GM19043 (cell line): ENCODE results near the gene POLR3H.
"Not testable (repeated sequence)": the region's sequence is repeated elsewhere in the genome, so short reads cannot be mapped to it uniquely, and the experiment has no call there.

Experiments
- ATAC-seq: cut with Tn5 transposase; IDR thresholded peaks from one replicate; pipeline ENCODE4 v1.9.1; 2021; ENCODE audit warnings: low read depth; ENCODE audit not compliant: unreplicated experiment

POLR3H gene, protein sequence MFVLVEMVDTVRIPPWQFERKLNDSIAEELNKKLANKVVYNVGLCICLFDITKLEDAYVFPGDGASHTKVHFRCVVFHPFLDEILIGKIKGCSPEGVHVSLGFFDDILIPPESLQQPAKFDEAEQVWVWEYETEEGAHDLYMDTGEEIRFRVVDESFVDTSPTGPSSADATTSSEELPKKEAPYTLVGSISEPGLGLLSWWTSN

DNA sequence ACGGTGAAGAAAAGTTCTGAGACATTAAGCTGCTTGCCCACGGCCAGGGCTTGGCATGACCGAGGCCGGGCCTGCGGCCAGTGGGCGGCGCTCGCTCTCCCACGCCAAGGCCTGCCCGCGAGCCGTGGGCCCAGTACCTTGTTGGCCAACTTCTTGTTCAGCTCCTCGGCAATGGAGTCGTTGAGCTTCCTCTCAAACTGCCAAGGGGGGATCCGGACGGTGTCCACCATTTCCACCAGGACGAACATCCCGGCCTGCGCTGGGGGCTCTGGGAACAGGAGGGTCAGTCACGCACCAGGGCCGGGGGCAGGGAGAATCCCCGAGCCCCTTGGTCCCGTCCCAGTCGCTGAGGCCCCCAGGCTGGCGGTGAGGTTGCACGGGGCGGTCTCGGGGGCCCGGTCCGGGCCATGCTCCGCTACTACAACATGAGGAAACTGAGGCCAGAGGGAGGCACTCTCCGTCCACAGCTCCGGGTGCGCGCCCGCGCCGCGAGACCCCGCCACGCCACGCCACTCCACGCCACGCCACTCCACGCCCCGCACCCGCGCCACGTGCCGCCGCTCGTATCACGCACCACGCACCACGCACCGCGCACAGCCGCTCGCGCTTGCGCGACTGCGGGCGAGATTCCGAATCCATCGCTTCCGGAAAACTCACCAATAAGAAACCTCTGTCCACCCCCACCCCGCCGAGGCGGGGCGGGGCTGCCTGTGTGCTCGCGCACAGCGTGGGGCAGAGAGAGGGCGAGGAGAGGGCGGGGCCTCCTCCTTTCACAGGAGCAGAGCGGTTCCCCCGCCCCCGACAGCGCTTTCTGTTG lies at the start of gene POLR3H:
Gene POLR3H (minus strand): TSS at position 617 of the 817 bp plus-strand sequence. CDS start 369 bp downstream, at position 248.
- ATAC-seq, result peak; percentile 91

DNA sequence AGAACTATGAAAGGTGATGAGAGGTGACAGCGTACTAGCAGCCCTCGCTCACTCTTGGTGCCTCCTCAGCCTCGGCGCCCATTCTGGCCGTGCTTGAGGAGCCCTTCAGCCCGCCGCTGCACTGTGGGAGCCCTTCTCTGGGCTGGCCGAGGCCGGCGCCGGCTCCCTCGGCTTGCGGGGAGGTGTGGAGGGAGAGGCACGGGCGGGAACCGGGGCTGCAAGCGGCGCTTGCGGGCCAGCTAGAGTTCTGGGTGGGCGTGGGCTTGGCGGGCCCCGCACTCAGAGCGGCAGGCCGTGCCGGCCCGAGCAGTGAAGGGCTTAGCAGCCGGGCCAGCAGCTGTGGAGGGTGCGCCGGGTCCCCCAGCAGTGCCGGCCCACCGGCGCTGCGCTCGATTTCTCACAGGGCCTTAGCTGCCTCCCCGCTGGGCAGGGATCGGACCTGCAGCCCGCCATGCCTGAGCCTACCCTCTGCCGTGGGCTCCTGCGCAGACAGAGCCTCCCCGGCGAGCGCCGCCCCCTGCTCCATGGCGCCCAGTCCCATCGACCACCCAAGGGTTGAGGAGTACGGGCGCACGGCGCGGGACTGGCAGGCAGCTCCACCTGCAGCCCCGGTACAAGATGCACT lies 49.2 kb upstream of the POLR3H start:
- ATAC-seq, result not testable (repeated sequence)

DNA sequence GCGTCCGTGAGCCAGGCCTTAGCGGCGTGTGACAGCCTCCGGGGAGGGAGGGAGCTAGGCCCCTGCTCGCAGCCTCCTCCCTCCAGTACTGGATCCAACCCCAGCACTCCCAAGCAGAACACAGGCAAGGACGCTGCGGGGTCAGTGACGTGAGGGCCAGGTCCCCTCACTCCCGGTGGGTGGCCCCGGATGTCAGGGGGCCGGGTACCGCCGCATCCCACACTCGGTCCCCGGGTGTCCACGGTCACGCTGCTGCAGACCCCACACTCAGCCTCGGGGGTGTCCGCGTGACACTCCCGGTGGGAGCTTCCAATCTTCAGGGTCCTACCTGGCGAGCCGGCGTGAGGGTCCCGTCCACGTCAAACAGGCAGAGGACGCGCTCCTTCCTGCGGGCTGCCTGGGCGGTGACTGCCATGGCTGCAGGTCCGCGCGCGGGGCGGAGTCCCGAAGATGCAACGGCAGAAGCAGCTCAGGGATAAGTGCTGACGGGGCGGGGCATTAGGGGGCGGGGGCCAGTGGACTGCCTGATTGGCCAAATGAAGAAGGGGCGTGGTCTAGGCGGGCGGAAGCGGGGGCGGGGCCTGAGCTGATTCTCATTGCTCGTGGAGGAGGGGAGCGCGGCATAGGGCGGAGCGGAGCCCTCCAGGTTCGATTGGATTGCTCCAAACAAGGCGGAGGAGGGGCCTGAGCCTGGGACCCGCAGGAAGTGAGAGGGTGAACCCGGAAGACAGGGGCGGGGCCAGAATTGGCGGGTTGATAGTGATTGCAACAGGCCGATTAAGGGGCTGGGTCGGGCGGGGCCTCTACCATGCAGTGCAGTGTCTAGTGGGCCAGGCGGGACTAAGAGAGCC lies 45.3 kb upstream of the POLR3H start, which contains the start of gene PMM1:
Gene PMM1 (minus strand): TSS at position 450 of the 851 bp plus-strand sequence. CDS start 35 bp downstream, at position 415.
- ATAC-seq, result peak; percentile 93

- ATAC-seq, result no peak
Measured at GRCh38 chr22:41587347-41587723, 43.1 kb upstream of the POLR3H start.

DNA sequence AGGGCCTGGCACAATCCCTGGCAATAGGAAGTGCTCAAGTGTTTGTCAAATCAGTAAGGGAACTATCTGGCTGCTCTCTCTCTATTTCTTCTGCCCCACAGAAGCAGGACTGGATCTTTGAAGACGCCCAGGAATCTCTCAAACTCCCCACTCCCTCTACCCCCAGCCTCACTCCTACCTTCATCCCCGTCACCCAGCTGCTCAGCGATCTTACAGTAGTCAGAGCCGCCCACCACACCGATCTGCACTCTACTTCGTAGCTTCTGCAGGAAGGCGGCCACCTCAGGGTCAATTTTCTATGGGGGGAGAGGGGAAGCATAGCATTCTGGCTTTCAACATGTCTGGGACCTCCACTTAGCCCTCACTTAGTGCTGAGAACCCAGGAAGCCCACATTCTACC lies 41.6 kb upstream of the POLR3H start:
- no peak for ATAC-seq

GRCh38 chr22:41584881-41585280 lies 40.6 kb upstream of the POLR3H start:
- ATAC-seq, result no peak

DNA sequence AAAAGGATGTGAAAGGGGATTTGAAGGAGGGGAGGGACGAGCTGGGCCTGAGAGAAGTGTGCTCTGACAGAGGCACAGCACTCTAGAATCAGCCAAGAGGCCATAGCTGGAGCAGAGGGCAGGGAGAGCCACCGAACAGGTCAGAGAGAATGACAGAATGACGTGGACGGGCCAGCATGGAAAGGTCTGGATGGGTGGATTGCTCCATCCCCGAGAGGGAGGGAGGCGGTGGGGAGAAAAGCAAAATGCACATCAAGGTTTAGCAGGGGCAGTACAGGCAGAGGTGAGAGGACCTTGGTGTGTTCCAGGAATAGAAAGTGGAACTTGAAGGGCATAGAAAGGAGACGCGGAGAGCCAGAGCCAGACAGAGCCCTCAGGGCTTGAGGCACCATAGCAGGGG lies 38.4 kb upstream of the POLR3H start:
- no peak for ATAC-seq

DNA sequence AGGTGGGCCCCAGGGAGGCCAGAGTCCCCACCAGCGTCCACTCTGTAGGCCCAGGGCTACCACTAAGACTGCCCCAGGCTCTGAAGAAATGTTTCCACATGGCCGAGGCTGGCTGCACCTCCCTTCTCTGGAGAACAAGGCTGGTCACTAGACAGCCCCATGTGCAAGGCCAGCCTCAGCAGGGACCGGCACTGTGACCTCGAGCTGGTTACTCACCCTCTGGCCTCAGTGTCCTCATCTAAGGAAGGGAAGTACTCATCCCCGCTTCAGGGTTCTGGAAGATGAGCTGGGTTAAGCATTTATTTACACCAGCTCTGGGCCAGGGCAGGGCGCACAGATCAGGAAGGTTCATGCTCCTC lies 35.7 kb upstream of the POLR3H start:
- no peak for ATAC-seq

DNA sequence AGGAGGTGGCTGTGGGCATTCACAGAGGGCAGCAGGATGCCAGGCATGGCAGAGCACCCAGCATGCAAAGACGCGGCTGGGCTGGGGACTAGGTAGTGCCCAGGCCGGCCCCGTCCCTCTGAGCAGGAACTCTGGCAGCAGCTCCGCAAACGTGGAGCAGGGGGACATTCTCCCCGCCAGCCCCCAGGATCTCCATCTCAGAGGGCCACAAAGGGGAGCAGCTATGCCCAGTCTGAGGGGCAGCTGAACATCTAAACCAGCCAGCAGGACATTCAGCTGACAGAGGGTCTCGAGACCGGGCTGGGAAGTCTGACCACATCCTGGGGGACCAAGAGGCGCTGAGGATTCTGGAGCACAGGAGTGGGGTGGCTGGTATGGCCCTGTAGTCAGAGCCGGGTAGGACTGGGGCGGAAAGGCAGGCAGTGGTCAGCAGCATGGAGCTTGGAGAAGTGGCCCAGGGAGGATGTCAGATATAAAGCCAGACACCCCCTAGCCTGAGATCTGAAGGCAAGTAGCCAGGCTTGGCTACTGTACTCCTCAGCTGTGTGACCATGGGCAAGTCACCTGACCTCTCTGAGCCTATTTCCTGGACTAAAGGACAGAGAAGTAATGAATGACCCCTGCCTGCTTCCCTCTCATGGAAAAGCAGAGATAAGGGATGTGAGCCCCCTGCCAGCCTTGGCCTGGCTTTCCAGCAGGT lies 35.2 kb upstream of the POLR3H start:
- ATAC-seq, result no peak

DNA sequence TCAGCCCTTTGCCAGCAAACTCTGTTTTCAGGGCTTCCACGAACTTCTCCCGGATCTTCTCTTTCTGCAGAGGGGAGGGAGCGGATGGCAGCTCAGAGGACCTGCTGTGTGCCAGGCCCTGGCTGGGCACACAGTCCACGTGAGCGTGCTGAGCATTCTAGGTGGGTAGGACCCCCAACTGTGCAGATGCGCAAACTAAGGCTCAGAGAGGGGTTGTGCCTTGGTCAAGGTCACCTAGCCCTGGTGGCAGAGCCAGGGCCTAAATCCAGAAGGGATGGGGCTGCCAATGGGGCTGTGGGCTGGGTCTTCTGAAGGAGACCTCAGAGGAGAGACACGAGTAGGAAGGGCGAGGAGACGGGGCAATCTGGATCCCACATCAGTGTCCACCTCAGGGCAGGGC lies 34.5 kb upstream of the POLR3H start:
- no peak for ATAC-seq

DNA sequence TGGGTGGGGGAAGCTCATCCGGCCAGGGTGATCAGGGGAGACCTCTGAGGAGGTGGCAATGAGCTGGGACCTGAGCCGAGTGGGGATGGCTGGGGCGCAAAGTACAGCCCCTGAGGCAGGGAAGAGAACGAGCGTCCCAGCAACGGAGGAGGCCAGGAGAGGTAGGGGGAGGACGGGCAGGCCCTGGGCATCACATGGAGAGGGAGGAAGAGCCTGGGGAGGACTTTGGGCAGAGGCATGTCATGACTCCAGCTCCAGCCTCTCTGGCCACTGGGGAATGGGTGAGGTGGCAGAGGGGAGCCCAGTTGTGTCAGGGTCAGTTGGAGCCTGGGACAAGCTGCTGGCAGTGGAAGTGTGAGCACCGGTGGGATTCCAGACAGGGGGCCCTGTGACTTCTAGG lies 33.8 kb upstream of the POLR3H start:
- ATAC-seq, result no peak

GRCh38 chr22:41576877-41577276 lies 32.6 kb upstream of the POLR3H start:
- ATAC-seq, result no peak

DNA sequence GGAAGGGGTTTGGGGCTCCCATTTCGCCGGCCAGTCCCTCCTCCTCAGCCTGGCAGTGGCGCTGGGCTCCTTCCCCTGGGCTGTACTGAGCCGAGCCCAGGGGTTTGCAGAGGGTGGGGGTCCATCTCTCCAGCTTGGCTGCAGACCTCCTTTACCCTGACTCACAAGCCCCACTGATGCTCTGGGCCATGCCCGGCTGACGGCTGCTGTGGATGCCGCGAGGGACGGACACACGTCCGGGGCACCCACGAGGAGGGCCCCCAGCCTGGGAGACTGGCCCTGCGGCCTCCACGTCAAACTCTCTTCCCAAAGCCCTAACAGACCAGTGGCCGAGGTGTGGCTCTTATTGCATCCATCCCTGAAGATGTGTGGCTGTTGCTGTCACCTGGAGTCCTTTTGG lies 31.3 kb upstream of the POLR3H start:
- no peak for ATAC-seq

DNA sequence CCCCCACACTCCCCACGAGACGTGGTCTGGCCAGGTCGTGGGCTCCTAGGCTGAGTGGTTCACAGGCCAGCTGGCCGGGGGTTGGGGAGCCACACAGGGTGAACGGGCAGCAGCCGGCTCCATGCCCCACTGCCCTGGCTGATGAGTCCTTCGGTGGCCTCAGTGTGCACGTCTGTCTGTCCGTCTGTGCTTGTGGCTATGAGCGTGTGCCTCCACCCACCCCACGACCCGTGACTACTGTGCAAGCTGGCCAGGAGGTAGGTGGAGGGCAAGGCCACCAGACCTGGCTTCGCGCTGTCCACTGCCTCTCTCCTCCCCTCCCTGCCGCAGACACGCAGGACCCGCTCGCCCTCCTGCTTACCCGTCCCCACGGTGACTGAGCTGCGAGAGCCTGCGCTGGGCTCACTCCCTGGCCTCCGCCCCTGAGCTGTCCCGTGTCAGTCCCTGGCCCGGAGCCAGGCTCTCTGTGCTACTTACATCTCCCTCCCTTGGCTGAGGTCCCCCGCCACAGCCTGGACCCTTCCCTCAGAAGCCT lies 30.6 kb upstream of the POLR3H start:
- no peak for ATAC-seq

GRCh38 chr22:41573677-41574076 lies 29.4 kb upstream of the POLR3H start:
- no peak for ATAC-seq

DNA sequence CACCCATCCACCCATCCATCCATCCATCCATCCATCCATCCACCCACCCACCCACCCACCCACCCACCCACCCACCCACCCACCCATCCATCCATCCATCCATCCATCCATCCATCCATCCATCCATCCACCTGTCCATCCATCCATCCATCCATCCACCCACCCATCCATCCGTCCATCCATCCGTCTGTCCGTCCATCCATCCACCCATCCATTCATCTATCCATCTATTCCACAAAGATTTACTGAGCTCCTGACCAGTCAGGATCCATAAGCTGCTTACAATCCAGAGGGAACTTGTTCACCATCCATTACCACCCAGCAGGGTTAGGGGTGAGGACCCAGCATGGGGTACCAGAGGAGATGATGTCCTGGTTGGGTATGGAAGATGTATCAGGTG lies 28.0 kb upstream of the POLR3H start:
- not testable (repeated sequence) for ATAC-seq

GRCh38 chr22:41571786-41572185 lies 27.5 kb upstream of the POLR3H start:
- ATAC-seq, result no peak

- no peak for ATAC-seq
Measured at GRCh38 chr22:41570221-41570620, 26.0 kb upstream of the POLR3H start.

GRCh38 chr22:41568811-41569210 lies 24.5 kb upstream of the POLR3H start:
- ATAC-seq, result no peak

DNA sequence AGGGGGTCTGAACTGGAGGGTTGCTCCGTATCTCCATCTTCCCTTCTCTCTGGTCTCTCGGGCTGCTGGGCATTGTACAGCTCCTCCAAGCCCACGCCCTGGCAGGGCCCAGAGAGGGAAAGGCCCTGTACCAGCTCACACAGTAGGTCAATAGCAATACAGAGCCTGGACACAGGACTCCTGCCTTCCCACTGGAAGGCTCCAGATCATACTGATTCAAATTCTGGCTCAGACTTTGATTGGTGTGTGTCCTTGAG lies 23.2 kb upstream of the POLR3H start:
- ATAC-seq, result no peak
